ENCODE measurements around the gene NHSL1. TPM values are rescaled to one million over a fixed set of nuclear protein-coding genes. Genes with fewer than 3 reads are reported as not detected.

Gene NHSL1
- total RNA-seq, 2 donors from 2014 or later = 16.3 to 17.5 TPM

GRCh38 chr6:138450445-138450844 lies 48.8 kb downstream of the NHSL1 start:
- H3K4me1 ChIP-seq (ENCODE audit: control insufficient read depth, insufficient read depth, low read length) = no peaks in the 10 kb centered on the region
- Mint-ChIP-seq H3K36me3 (ENCODE audit: low read depth) (peaks cover 6% of the 10 kb centered on the region), H3K4me1 (no peaks in the 10 kb centered on the region), H3K9me3 (no peaks in the 10 kb centered on the region), H3K27ac (no peak overlapping the region), H3K4me3 (no peak overlapping the region), H3K27me3 (ENCODE audit: insufficient read depth) (no peaks in the 10 kb centered on the region)
- WGBS, 2 experiments (ENCODE audit: insufficient coverage in 1 of 2, insufficient read length in 1 of 2) = 89 to 94% methylated on average over 3 of the region's 3 CpGs
- peaks cover 7% of the 10 kb centered on the region for H3K36me3 ChIP-seq (ENCODE audit: control insufficient read depth, insufficient read depth, low read length)
- no peak overlapping the region for H3K4me3 ChIP-seq (ENCODE audit: low read length)
- DNase-seq = no peak
- H3K9me3 ChIP-seq (ENCODE audit: control insufficient read depth, low read length) = no peaks in the 10 kb centered on the region
- peak overlapping the region; percentile 60 for H3K27ac ChIP-seq (ENCODE audit: low read depth, low read length)
- no peak overlapping the region for H3K9ac ChIP-seq (ENCODE audit: extremely low read depth, low read length, poor library complexity, severe bottlenecking)
- no peaks in the 10 kb centered on the region for H3K27me3 ChIP-seq (ENCODE audit: control insufficient read depth, insufficient read depth, low read length, poor library complexity, severe bottlenecking)
- no peak for TF ChIP-seq CTCF (conservative IDR thresholded peaks at IDR 0.05)

- Mint-ChIP-seq H3K27me3 (ENCODE audit: insufficient read depth) (no peaks in the 10 kb centered on the region), H3K27ac (no peak overlapping the region), H3K4me1 (no peaks in the 10 kb centered on the region), H3K4me3 (no peak overlapping the region), H3K9me3 (no peaks in the 10 kb centered on the region), H3K36me3 (ENCODE audit: low read depth) (peaks cover 11% of the 10 kb centered on the region)
- no peak overlapping the region for H3K4me3 ChIP-seq (ENCODE audit: low read length)
- H3K9me3 ChIP-seq (ENCODE audit: control insufficient read depth, low read length) = no peaks in the 10 kb centered on the region
- TF ChIP-seq CTCF (conservative IDR thresholded peaks at IDR 0.05) = no peak
- no peak overlapping the region for H3K27ac ChIP-seq (ENCODE audit: low read depth, low read length)
- no peak for DNase-seq
- WGBS, 2 experiments (ENCODE audit: insufficient coverage in 1 of 2, insufficient read length in 1 of 2) = 88 to 97% methylated on average over 5 to 6 of the region's 6 CpGs
- no peaks in the 10 kb centered on the region for H3K27me3 ChIP-seq (ENCODE audit: control insufficient read depth, insufficient read depth, low read length, poor library complexity, severe bottlenecking)
- H3K4me1 ChIP-seq (ENCODE audit: control insufficient read depth, insufficient read depth, low read length) = no peaks in the 10 kb centered on the region
- H3K9ac ChIP-seq (ENCODE audit: extremely low read depth, low read length, poor library complexity, severe bottlenecking) = no peak overlapping the region
- H3K36me3 ChIP-seq (ENCODE audit: control insufficient read depth, insufficient read depth, low read length) = peaks cover 21% of the 10 kb centered on the region
Measured at GRCh38 chr6:138446821-138447220, 52.5 kb downstream of the NHSL1 start.

- Histone ChIP-seq H3K4me1 (ENCODE audit: control insufficient read depth, insufficient read depth, low read length) (no peaks in the 10 kb centered on the region), H3K9me3 (ENCODE audit: control insufficient read depth, low read length) (no peaks in the 10 kb centered on the region), H3K36me3 (ENCODE audit: control insufficient read depth, insufficient read depth, low read length) (peaks cover 25% of the 10 kb centered on the region), H3K9ac (ENCODE audit: extremely low read depth, low read length, poor library complexity, severe bottlenecking) (no peak overlapping the region), H3K27me3 (ENCODE audit: control insufficient read depth, insufficient read depth, low read length, poor library complexity, severe bottlenecking) (no peaks in the 10 kb centered on the region), H3K27ac (ENCODE audit: low read depth, low read length) (no peak overlapping the region), H3K4me3 (ENCODE audit: low read length) (no peak overlapping the region)
- no peaks in the 10 kb centered on the region for H3K4me1 Mint-ChIP-seq
- H3K27ac Mint-ChIP-seq = no peak overlapping the region
- no peak overlapping the region for H3K4me3 Mint-ChIP-seq
- no peaks in the 10 kb centered on the region for H3K9me3 Mint-ChIP-seq
- no peaks in the 10 kb centered on the region for H3K27me3 Mint-ChIP-seq (ENCODE audit: insufficient read depth)
- no peak for DNase-seq
- no peak for TF ChIP-seq CTCF (conservative IDR thresholded peaks at IDR 0.05)
- peaks cover 11% of the 10 kb centered on the region for H3K36me3 Mint-ChIP-seq (ENCODE audit: low read depth)
Measured at GRCh38 chr6:138443979-138444378, 55.3 kb downstream of the NHSL1 start.
